Spleen (tissue), 11 donors: Measurements from ENCODE around the gene CLSTN3. TPM values are rescaled to one million over a fixed set of nuclear protein-coding genes. Genes with fewer than 3 reads are reported as not detected.

Source experiments
- DNase-seq: peaks from one replicate; pipeline ENCODE4 v3.0.0-alpha.2; 2020
- H3K27ac ChIP-seq, 8 donors: fragments of 200-600 bp; sonication (generic) in 7 of 8; 1 replicate in 4 of 8; 2 replicates in 4 of 8; pipeline versions ENCODE4 v1.5.0 to v1.8.0; 2016 to 2021; ENCODE audit warnings: inconsistent platforms in 4 of 8, mild to moderate bottlenecking in 4 of 8, moderate library complexity in 1 of 8
- H3K27me3 ChIP-seq, 7 donors: fragments of 200-600 bp; sonication (generic) in 6 of 7; replicated peaks in 1 of 7; 1 replicate in 4 of 7; 2 replicates in 3 of 7; pipeline versions ENCODE4 v1.5.0 to v1.8.0; 2016 to 2021; ENCODE audit warnings: inconsistent platforms in 3 of 7, mild to moderate bottlenecking in 1 of 7
- H3K36me3 ChIP-seq, 6 donors: fragments of 200-600 bp; sonication (generic) in 5 of 6; 1 replicate in 4 of 6; 2 replicates in 2 of 6; pipeline versions ENCODE4 v1.5.0 to v1.8.0; 2016 to 2021; ENCODE audit warnings: inconsistent platforms in 2 of 6
- H3K4me1 ChIP-seq, 6 donors: fragments of 200-600 bp; sonication (generic) in 5 of 6; 1 replicate in 3 of 6; 2 replicates in 3 of 6; pipeline versions ENCODE4 v1.5.0 to v1.8.0; 2016 to 2021; ENCODE audit warnings: inconsistent platforms in 3 of 6
- H3K4me3 ChIP-seq, 8 donors: fragments of 200-600 bp; sonication (generic) in 7 of 8; 1 replicate in 4 of 8; 2 replicates in 4 of 8; pipeline versions ENCODE4 v1.5.0 to v1.8.0; 2016 to 2021; ENCODE audit warnings: inconsistent platforms in 4 of 8, mild to moderate bottlenecking in 4 of 8, moderate library complexity in 2 of 8
- H3K9me3 ChIP-seq, 8 donors: fragments of 200-600 bp; sonication (generic) in 7 of 8; 1 replicate in 4 of 8; 2 replicates in 4 of 8; pipeline versions ENCODE4 v1.5.0 to v1.8.0; 2016 to 2021; ENCODE audit warnings: inconsistent platforms in 4 of 8
- CTCF ChIP-seq, 11 experiments: fragments of 200-600 bp in 7 of 11; fragments of 450-650 bp in 4 of 11; sonication (generic) in 4 of 11; IDR thresholded peaks in 8 of 11; conservative IDR thresholded peaks in 3 of 11; 1 replicate in 7 of 11; 2 replicates in 4 of 11; pipeline versions ENCODE4 v1.4.0 to v1.8.0; 2016 to 2021; ENCODE audit warnings: antibody characterized with exemption in 11 of 11, inconsistent platforms in 4 of 11, mild to moderate bottlenecking in 1 of 11
- POLR2A ChIP-seq, 3 donors: fragments of 450-650 bp; IDR thresholded peaks; one replicate each; pipeline ENCODE4 v1.5.1; 2017; ENCODE audit warnings: antibody characterized with exemption in 3 of 3, mild to moderate bottlenecking in 1 of 3
- POLR2AphosphoS5 ChIP-seq, 3 donors: sonication (generic); formaldehyde crosslinking; IDR thresholded peaks; one replicate each; pipeline ENCODE4 v1.5.1; 2017; ENCODE audit warnings: antibody characterized with exemption in 3 of 3
- WGBS, 5 donors: extraction: QIAGEN DNeasy Blood & Tissue Kit in 3 of 5; methylation state at CpG; one replicate each; pipeline versions ENCODE4 v1.1.5 to v1.1.7; 2013 to 2018; 5-methylcytosine and 5-hydroxymethylcytosine counted together
- intact Hi-C: fragments of 100-400 bp; cut with DNase I; formaldehyde crosslinking; loops from one replicate; pipeline ENCODE4 v1.15.0; 2023; ENCODE audit warnings: low total_unique reads
- polyA plus RNA-seq, 3 donors: library from polyadenylated mRNA; stranded (reverse); fragments of 200-250 nt; gene quantifications; one replicate each; pipeline ENCODE4 v1.2.1, GENCODE V29; 2013
- small RNA-seq, 4 donors: library from RNA; depleted of rRNA; stranded (forward); fragments of <200 nt; gene quantifications; one replicate each; pipeline ENCODE3, GENCODE V24; 2016
- total RNA-seq, 7 donors: library from RNA; depleted of rRNA in 3 of 7; stranded (reverse); fragments of >200 nt in 3 of 7; fragmentation: NEBNext Ultra II Directional in 4 of 7; extraction: Animal tissue kit (Norgen Biotek cat#: 25700) in 4 of 7; gene quantifications; one replicate each; pipeline versions ENCODE4 v1.1.0 to v1.2.1, GENCODE V29; 2016 to 2021
- donor health status: healthy with polysubstance abuse.
- donor health status: DM: no; HTN: no; CAD: no; lungs with moderate emphysema.
- donor health status: DM: no; HTN: no; CAD: no.
- donor health status: Bipolar disorder and iron deficiency.
- donor health status: healthy.
- donor health status: DM: no; HTN: no; CAD: no.
- donor health status: DM: yes; HTN: yes; CAD: no.

CLSTN3 gene
- total and polyA plus RNA-seq, 10 donors = 15.0 to 131 (median 67.7) TPM

GRCh38 chr12:7206691-7207090 lies 76.5 kb downstream of the CLSTN3 start:
- TF ChIP-seq CTCF (IDR thresholded peaks at IDR 0.05 in 8 of 11, conservative IDR thresholded peaks at IDR 0.05 in 3 of 11) = no peak
- WGBS, 5 donors = 81 to 85% (median 84%) methylated on average over 3 of the region's 3 CpGs
- no peak overlapping the region for H3K27ac ChIP-seq
- no peaks in the 10 kb centered on the region for H3K4me1 ChIP-seq
- no peaks in the 10 kb centered on the region for H3K27me3 ChIP-seq
- peaks cover 5 to 100% (median 85%) of the 10 kb centered on the region in 6 donors for H3K36me3 ChIP-seq
- H3K9me3 ChIP-seq = peaks cover 0 to 9% (median 0%) of the 10 kb centered on the region in 8 donors
- DNase-seq = no peak
- no peak overlapping the region for H3K4me3 ChIP-seq
- intact Hi-C loops = no loop called here

- H3K27me3 ChIP-seq = no peaks in the 10 kb centered on the region
- H3K4me3 ChIP-seq = no peak overlapping the region
- DNase-seq = no peak
- H3K36me3 ChIP-seq = peaks cover 2 to 98% (median 80%) of the 10 kb centered on the region in 6 donors
- no peak overlapping the region for H3K27ac ChIP-seq
- 93 to 97% (median 96%) methylated on average over 10 of the region's 10 CpGs for WGBS, 5 donors
- H3K9me3 ChIP-seq = peaks cover 0 to 15% (median 6%) of the 10 kb centered on the region in 8 donors
- intact Hi-C loops = no loop called here
- TF ChIP-seq CTCF (IDR thresholded peaks at IDR 0.05 in 8 of 11, conservative IDR thresholded peaks at IDR 0.05 in 3 of 11) = no peak
- TF ChIP-seq POLR2A (IDR thresholded peaks at IDR 0.05) = no peak
- no peak for TF ChIP-seq POLR2AphosphoS5 (IDR thresholded peaks at IDR 0.05)
- no peaks in the 10 kb centered on the region for H3K4me1 ChIP-seq
Measured at GRCh38 chr12:7207866-7208625, 77.9 kb downstream of the CLSTN3 start.

Small RNA genes within 50 kb of the gene (small RNA-seq; reads per million reads assigned to genes)
- 0 reads per million in 4 donors for gene RNU6-485P

Other genes starting within 250 kb of the CLSTN3 start
- gene LRRC23, start 225.5 kb upstream of the CLSTN3 start, total RNA-seq = 1 to 10 TPM; 3.1 to 9.6 (median 5.9) TPM
- gene LRRC23, start 225.5 kb upstream of the CLSTN3 start, polyA plus RNA-seq = 10 to 100 TPM in 1 of 3 donors, 1 to 10 TPM in 2; 7.0 to 10.1 (median 7.5) TPM
- gene ENO2, start 215.8 kb upstream of the CLSTN3 start, total RNA-seq = 10 to 100 TPM in 6 of 7 donors, 1 to 10 TPM in 1; 7.6 to 37.7 (median 25.0) TPM
- 10 to 100 TPM; 11.5 to 41.3 (median 29.1) TPM for gene ENO2, start 215.8 kb upstream of the CLSTN3 start, polyA plus RNA-seq
- gene ATN1, start 202.4 kb upstream of the CLSTN3 start, total RNA-seq = 100 to 1,000 TPM in 1 of 7 donors, 10 to 100 TPM in 6; 64.7 to 112 (median 81.7) TPM
- 10 to 100 TPM; 10.1 to 42.0 (median 21.4) TPM for gene ATN1, start 202.4 kb upstream of the CLSTN3 start, polyA plus RNA-seq
- not detected for gene RNU7-1, start 186.6 kb upstream of the CLSTN3 start, total RNA-seq
- not detected for gene RNU7-1, start 186.6 kb upstream of the CLSTN3 start, polyA plus RNA-seq
- 100 to 1,000 TPM in 6 of 7 donors, 10 to 100 TPM in 1; 79.2 to 364 (median 116) TPM for gene C12orf57, start 186.3 kb upstream of the CLSTN3 start, total RNA-seq
- gene C12orf57, start 186.3 kb upstream of the CLSTN3 start, polyA plus RNA-seq = 100 to 1,000 TPM; 181 to 323 (median 242) TPM
- gene PTPN6, start 179.0 kb upstream of the CLSTN3 start, total RNA-seq = 100 to 1,000 TPM; 314 to 431 (median 423) TPM
- gene PTPN6, start 179.0 kb upstream of the CLSTN3 start, polyA plus RNA-seq = 100 to 1,000 TPM; 398 to 713 (median 604) TPM
- gene PHB2, start 159.7 kb upstream of the CLSTN3 start, total RNA-seq = 100 to 1,000 TPM; 127 to 143 (median 133) TPM
- 100 to 1,000 TPM; 166 to 199 (median 177) TPM for gene PHB2, start 159.7 kb upstream of the CLSTN3 start, polyA plus RNA-seq
- 10 to 100 TPM; 19.9 to 56.3 (median 44.0) TPM for gene EMG1, start 159.5 kb upstream of the CLSTN3 start, total RNA-seq
- gene EMG1, start 159.5 kb upstream of the CLSTN3 start, polyA plus RNA-seq = 10 to 100 TPM; 23.6 to 38.3 (median 37.1) TPM
- gene LPCAT3, start 111.9 kb upstream of the CLSTN3 start, total RNA-seq = 10 to 100 TPM; 28.8 to 52.5 (median 40.8) TPM
- gene LPCAT3, start 111.9 kb upstream of the CLSTN3 start, polyA plus RNA-seq = 10 to 100 TPM in 2 of 3 donors, 1 to 10 TPM in 1; 9.7 to 13.5 (median 11.2) TPM
- 100 to 1,000 TPM; 235 to 451 (median 312) TPM for gene C1S, start 69.7 kb upstream of the CLSTN3 start, total RNA-seq
- 100 to 1,000 TPM; 102 to 179 (median 128) TPM for gene C1S, start 69.7 kb upstream of the CLSTN3 start, polyA plus RNA-seq
- 100 to 1,000 TPM; 188 to 421 (median 289) TPM for gene C1R, start 37.9 kb upstream of the CLSTN3 start, total RNA-seq
- gene C1R, start 37.9 kb upstream of the CLSTN3 start, polyA plus RNA-seq = 100 to 1,000 TPM in 2 of 3 donors, 10 to 100 TPM in 1; 91.8 to 183 (median 154) TPM
- gene C1RL, start 21.2 kb upstream of the CLSTN3 start, total RNA-seq = 100 to 1,000 TPM in 3 of 7 donors, 10 to 100 TPM in 4; 67.0 to 126 (median 93.1) TPM
- gene C1RL, start 21.2 kb upstream of the CLSTN3 start, polyA plus RNA-seq = 10 to 100 TPM; 19.1 to 26.1 (median 20.3) TPM
- 100 to 1,000 TPM in 5 of 7 donors, 10 to 100 TPM in 2; 55.5 to 158 (median 106) TPM for gene RBP5, start 1.5 kb upstream of the CLSTN3 start, total RNA-seq
- gene RBP5, start 1.5 kb upstream of the CLSTN3 start, polyA plus RNA-seq = 100 to 1,000 TPM in 1 of 3 donors, 10 to 100 TPM in 2; 93.2 to 170 (median 97.7) TPM
- gene PEX5, start 59.3 kb downstream of the CLSTN3 start, total RNA-seq = 10 to 100 TPM; 16.9 to 35.8 (median 25.5) TPM
- 10 to 100 TPM; 13.4 to 19.3 (median 14.4) TPM for gene PEX5, start 59.3 kb downstream of the CLSTN3 start, polyA plus RNA-seq
- gene ACSM4, start 173.7 kb downstream of the CLSTN3 start, total RNA-seq = not detected
- not detected for gene ACSM4, start 173.7 kb downstream of the CLSTN3 start, polyA plus RNA-seq